Tibial nerve (tissue), 3 donors: Measurements from ENCODE around the gene ALG12.

Experiments used
- POLR2A ChIP-seq, 2 donors: fragments of 450-650 bp; IDR thresholded peaks; one replicate each; pipeline ENCODE4 v1.6.1; 2017; ENCODE audit warnings: antibody characterized with exemption in 2 of 2, mild to moderate bottlenecking in 2 of 2, moderate library complexity in 2 of 2
- TF ChIP-seq, protein P1 (sequence below), 5 experiments: fragments of 200-600 bp in 3 of 5; fragments of 450-650 bp in 2 of 5; sonication (generic) in 3 of 5; IDR thresholded peaks; one replicate each; pipeline ENCODE4 v1.5.1; 2016 to 2019; ENCODE audit warnings: antibody characterized with exemption in 5 of 5, mild to moderate bottlenecking in 3 of 5, moderate library complexity in 2 of 5

DNA sequence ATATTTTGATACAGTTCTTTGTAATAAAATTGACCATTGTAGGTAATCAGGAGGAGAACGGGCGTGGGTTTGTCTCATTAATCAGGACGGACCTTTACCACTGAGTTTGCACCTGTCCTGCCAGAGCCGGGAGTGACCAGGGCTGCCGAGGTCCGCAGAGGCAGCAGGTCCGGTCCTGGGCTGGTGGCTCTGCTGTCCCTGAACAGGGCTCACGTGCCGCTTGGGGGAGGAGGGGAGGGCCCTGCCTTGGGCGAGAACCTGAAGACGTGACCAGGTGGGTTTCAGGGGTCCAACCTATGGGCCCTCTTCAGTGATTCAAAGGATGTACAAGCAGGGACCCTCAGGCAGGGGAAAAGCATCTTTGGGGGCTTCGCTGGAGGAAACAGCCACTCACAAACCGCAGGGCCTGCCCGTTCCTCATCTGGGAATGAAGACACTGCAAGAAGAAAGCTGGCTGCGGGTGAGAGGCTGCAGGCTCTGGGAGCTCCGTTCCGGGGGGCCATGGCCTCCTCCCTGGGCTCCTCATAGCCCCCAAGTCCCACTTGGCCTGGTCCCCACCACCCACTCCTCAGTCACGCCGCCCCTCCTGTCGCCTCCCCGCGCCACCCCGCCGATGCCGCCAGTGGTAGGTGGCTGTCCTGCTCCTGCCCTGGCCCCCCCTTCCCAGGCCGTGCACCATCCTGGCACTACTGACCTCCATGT, 9.4 kb upstream of the ALG12 start:
- TF ChIP-seq, protein P1, sequence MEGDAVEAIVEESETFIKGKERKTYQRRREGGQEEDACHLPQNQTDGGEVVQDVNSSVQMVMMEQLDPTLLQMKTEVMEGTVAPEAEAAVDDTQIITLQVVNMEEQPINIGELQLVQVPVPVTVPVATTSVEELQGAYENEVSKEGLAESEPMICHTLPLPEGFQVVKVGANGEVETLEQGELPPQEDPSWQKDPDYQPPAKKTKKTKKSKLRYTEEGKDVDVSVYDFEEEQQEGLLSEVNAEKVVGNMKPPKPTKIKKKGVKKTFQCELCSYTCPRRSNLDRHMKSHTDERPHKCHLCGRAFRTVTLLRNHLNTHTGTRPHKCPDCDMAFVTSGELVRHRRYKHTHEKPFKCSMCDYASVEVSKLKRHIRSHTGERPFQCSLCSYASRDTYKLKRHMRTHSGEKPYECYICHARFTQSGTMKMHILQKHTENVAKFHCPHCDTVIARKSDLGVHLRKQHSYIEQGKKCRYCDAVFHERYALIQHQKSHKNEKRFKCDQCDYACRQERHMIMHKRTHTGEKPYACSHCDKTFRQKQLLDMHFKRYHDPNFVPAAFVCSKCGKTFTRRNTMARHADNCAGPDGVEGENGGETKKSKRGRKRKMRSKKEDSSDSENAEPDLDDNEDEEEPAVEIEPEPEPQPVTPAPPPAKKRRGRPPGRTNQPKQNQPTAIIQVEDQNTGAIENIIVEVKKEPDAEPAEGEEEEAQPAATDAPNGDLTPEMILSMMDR (IDR thresholded peaks at IDR 0.05): no peak
- TF ChIP-seq POLR2A (IDR thresholded peaks at IDR 0.05): no peak
